Measurements from ENCODE around the gene COPG1.

GRCh38 chr3:129211345-129211744 is 38.1 kb upstream of the COPG1 start:
- no peak for TF ChIP-seq CTCF (IDR thresholded peaks at IDR 0.05)
- TF ChIP-seq POLR2A (IDR thresholded peaks at IDR 0.05): no peak
- no peak for TF ChIP-seq POLR2AphosphoS5 (IDR thresholded peaks at IDR 0.05)
